GM21717 (cell line): ENCODE data around the gene WDR6.

ENCODE experiments used
- ATAC-seq: cut with Tn5 transposase; IDR thresholded peaks from one replicate; pipeline ENCODE4 v1.9.1; 2021; ENCODE audit warnings: mild to moderate bottlenecking, moderate library complexity; ENCODE audit not compliant: unreplicated experiment

WDR6 gene

GRCh38 chr3:49007068-49007770, at the start of gene WDR6:
TSS of gene WDR6 (plus strand) at chr3:49007391. CDS start at chr3:49007432, 41 bp downstream.
- peak; percentile 74 for ATAC-seq

GRCh38 chr3:48960841-48961413, 46.3 kb upstream of the WDR6 start:
- no peak for ATAC-seq

- no peak for ATAC-seq
Measured at GRCh38 chr3:48962340-48962739, 44.9 kb upstream of the WDR6 start.

- ATAC-seq: no peak
Measured at GRCh38 chr3:48962939-48963338, 44.3 kb upstream of the WDR6 start.

GRCh38 chr3:48963591-48963990, 43.6 kb upstream of the WDR6 start:
- ATAC-seq: no peak

- no peak for ATAC-seq
Measured at GRCh38 chr3:48966367-48966766, 40.8 kb upstream of the WDR6 start.

GRCh38 chr3:48966876-48967361, 40.3 kb upstream of the WDR6 start:
- ATAC-seq: no peak

- no peak for ATAC-seq
Measured at GRCh38 chr3:48970586-48970985, 36.6 kb upstream of the WDR6 start.

GRCh38 chr3:48974076-48974864, 32.9 kb upstream of the WDR6 start:
- no peak for ATAC-seq

GRCh38 chr3:48979451-48979850, 27.7 kb upstream of the WDR6 start:
- no peak for ATAC-seq

GRCh38 chr3:48980295-48980694, 26.9 kb upstream of the WDR6 start:
- no peak for ATAC-seq

GRCh38 chr3:48982016-48982415, 25.2 kb upstream of the WDR6 start:
- no peak for ATAC-seq

GRCh38 chr3:48982686-48983085, 24.5 kb upstream of the WDR6 start:
- ATAC-seq: no peak

GRCh38 chr3:48983096-48983495, 24.1 kb upstream of the WDR6 start:
- ATAC-seq: no peak

- no peak for ATAC-seq
Measured at GRCh38 chr3:48984663-48985062, 22.5 kb upstream of the WDR6 start.

GRCh38 chr3:48985831-48986376, 21.3 kb upstream of the WDR6 start:
- ATAC-seq: no peak

- ATAC-seq: no peak
Measured at GRCh38 chr3:48989126-48989795, 17.9 kb upstream of the WDR6 start.

- peak; percentile 52 for ATAC-seq
Measured at GRCh38 chr3:48989796-48990635, 17.2 kb upstream of the WDR6 start, which contains the start of gene P4HTM. TSS of gene P4HTM (plus strand) at chr3:48990241. CDS start at chr3:48990257, 16 bp downstream.

GRCh38 chr3:48990636-48991469, 16.3 kb upstream of the WDR6 start:
- peak; percentile 33 for ATAC-seq
